Measurements from ENCODE around the gene ANGPTL8.

ANGPTL8 gene

GRCh38 chr19:11291415-11291814 is 52.0 kb downstream of the ANGPTL8 start:
- no peak for DNase-seq (ENCODE audit: low read depth in 2 of 2)
